Pons (tissue), 1 donor: Measurements from ENCODE around the gene WDR49.

Experiments used
- DNase-seq: peaks from one replicate; pipeline ENCODE4 v3.0.0-alpha.2; 2016; ENCODE audit warnings: low spot score

WDR49 gene

DNA sequence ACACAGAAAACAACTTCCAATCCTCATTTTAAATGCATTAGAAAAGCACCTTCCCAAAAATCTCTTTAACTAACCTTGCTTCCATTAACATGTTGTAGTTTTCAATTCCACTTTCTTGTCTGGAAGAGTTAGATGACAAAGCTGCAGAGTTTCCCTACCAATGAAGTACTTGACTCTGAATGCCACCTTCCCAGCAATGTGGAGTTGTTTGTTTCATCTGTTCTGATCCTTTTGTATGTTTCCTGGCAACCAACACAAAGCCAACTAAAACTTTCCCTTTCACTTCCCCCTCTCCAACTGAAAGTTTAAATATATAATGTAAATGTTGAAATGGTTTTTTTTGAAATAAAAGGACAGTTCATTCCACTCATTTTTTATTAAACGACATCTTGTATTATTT is at the start of gene WDR49:
Gene WDR49, minus strand, starts transcription at position 183 of the 400 bp plus-strand sequence. CDS start 517 bp downstream, outside the sequence.
- DNase-seq = peak; percentile 30

DNA sequence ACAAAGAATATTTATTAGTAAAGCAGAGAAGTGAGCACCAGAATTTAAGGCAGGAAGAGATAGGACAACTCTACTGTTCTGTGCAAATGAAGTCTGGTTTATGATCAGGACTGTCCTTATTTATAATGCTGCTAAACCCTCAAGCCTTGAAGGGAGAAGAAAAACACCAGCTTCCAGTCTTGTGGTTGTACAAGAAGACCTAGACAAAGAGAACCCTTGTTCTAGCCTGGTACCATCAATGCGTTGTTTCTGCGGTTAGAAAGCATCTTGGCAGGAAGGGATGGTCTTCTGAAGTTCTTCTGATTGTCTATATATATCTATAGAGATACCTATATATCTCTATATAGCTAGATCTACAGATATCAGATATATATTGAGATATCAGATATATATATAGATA is 47.2 kb upstream of the WDR49 start:
- no peak for DNase-seq

DNA sequence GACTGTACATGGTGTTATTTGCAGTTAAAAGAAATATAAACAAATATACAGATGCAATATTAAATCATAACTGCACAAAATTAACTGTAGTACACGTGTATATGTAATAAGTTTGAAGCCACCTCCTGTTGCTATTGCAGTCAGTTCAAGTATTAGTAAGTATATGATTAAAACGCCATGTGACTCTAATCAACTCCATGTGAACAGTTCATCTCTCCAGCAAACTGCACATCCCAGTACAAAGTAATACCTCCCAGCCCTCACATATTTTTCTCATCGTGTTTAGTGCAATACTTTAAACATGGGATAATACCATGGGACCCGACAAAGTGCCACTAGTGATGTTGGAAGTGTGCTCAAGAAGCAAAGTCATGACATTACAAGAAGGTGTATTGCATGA is 46.3 kb upstream of the WDR49 start:
- no peak for DNase-seq

DNA sequence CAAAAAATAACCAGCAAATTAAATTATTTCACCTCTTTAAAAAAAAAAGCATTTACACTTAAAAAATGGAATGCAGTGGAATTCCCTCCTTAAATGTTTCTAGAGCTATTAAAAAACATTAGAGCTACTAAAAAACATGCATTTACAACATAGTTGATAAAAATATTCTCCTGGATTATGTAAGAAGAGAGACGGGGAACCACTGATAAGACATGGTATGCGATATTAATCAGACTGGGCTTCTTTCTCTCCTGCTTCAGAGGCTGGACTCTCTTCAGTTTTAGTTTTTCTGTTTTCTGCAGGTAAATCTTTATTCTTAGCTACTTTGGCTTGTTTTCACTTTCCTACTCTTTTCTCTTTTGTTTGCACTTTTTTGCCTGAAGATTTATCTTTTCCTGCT is 40.4 kb upstream of the WDR49 start:
- no peak for DNase-seq

DNA sequence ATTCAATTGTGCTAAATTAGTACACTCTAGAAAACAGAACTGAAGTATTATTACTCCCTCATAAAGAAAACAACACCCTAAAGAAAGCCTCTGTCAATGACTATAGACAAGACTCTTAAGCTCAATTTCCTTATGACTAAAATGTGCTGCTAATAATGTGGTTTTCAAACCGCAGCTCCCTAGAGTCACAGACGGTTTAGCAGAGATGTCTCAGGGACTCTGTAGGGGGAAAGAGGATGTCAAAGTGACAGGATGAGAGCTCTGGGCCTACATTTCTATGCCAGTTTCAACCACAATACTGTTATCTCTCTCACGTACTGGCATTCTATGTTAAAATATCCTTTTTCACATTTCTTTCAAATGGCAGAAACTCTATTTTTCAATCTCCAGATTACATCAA is 37.6 kb upstream of the WDR49 start:
- DNase-seq = no peak

DNA sequence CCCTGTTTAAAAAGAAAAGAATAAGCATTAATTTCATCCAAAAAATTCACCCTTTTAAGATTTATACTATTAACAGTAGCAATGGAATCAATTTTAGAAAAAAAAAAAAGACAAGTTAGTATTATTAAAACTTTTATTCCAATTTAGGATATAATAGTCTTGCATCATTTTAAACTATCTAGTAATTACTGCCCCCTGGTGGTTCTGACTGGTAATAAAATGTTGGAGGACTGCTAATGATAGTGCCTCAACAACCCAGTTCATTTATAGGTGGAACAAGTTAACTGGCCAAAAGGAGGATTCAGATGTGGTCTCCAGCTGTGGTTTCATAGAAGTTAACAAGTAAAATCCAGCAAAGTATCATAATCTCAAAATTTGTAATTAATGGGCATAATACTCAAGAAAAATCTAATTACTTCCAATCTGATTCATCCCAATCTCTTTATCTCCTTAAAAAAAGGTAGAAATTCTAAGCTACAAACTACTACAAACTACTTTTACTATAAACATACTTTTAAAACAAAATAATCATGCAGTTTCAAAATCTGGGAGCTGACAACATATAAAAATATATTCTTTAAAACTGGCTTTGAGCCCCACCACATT is 30.7 kb upstream of the WDR49 start:
- peak; percentile 90 for DNase-seq

DNA sequence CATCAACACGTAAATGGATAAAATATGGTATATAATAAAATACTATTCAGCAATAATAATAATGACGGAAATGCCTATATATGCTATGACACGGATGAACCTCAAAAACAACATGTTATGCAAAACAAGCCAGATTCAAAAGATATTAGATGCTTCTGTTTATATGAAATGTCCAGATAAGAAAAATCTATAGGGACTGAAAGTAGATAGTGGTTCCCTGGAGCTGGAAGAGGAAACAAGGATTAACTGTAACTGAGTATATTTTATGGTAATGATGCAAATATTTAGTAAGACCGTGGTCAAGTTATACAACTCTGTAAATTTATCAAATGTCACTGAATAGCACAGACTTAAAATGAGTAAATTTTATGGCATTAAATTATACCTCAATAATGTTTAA is 25.8 kb upstream of the WDR49 start:
- no peak for DNase-seq

DNA sequence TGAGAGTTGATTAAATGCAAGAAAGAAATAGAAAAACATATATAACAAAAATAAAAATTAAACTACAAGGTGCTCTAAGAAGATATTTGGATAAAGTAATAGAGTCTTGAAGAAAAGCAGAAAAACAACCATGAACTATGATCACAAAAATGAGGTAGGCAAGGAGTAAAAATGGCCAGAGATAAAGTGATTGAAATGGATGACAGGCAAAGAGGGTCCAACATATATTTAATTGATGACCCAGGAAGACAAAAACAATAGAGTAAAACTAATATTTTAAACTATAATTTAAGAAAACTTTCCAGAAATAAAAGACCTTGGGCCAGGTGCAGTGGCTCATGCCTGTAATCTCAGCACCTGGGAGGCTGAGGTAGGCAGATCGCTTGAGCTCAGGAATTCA is 22.1 kb upstream of the WDR49 start:
- no peak for DNase-seq

DNA sequence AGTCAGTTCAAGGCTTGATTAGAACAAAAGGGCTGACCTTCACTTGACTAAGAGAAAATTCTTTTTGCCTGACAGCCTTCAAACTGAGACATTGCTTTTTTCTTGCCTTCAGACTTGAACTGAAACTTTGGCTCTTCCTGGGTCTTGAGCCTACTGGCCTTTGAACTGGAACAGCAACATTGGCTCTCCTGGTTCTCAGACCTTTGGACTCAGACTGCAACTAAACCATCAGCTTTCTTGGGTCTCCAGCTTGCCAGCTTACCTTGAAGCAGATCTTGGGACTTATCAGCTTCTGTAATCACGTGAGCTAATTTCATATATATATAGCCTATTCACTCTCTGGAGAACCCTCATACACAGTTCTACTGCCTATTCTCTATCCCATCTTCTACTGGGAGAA is 19.5 kb upstream of the WDR49 start:
- no peak for DNase-seq

DNA sequence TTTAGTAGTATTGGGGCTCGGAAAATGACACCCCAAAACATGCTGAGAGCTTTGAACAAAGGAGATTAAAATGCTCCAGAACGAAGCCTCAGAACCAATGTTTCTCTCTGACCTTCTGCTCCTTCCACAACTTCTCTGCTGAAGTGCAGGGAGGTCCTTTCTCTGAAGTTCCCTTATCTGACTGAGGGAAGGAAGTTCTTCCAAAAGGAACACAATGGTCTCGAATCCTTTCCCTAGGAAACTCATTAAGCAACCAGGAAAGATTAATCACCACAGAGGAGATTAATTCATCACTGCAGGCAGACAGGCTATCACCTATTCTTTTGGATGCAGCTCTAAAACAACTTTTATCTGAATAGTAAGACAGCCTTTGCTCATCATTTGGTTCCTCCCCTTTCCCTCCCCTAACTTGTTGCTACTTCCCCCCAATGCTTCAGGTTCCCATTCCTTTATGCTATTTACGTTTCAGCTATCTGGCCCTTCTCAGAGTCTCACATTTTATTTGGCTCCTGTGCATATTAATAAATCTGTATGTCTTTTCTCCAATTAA is 18.2 kb upstream of the WDR49 start:
- no peak for DNase-seq

DNA sequence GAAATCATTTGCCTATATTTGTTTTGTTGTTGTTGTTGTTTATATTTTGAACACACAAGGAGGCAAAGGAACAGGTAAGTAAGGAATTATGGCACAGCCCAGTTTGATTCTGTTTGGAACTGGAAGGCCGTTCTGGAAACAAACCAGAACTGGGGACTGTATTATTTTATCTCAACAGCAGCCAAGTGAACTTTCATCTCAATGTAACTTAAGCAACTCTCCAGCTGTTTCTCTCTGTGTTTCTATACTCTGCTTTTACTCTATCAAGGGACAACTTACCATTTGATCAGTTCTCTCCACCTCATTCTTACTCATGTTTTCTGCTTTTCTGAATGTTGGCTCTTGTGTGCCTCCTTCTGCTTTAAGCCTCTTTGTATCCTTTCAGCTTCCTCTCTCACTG is 16.0 kb upstream of the WDR49 start:
- DNase-seq = no peak

DNA sequence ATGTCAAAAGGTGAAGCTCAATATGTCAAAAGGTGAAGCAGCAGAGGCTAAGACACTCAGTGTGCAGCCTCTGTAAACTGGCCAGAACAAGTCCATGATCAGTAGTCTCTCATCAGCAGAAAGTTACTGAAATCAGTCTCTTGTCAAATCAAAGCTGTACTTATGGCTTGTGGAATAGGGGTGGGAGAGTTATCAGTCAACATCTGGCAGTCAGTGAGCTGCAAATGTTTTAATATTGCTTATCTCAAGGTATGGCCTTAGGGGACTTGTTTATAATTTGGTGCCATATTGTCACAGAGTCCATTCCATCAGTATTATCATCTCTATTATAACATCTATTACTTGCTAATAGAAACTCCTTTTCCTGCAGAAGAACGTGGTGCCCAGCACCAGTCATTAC is 14.9 kb upstream of the WDR49 start:
- DNase-seq = no peak

DNA sequence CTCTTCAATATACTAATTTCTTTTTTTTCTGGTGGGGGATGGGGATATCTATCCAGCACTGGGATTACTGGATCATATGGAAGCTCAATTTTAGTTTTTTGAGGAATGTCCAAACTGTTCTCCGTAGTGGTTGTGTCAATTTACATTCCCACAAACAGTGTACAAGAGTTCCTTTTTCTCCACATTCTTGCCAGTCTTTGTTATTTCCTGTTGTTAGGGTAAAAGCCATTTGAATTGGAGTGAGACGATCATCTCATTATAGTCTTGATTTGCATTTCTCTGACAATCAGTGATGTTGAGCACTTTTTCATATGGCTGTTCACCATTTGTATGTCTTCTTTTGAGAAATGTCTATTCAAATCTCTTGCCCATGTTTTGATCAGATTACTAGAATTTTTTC is 12.8 kb upstream of the WDR49 start:
- DNase-seq = no peak

DNA sequence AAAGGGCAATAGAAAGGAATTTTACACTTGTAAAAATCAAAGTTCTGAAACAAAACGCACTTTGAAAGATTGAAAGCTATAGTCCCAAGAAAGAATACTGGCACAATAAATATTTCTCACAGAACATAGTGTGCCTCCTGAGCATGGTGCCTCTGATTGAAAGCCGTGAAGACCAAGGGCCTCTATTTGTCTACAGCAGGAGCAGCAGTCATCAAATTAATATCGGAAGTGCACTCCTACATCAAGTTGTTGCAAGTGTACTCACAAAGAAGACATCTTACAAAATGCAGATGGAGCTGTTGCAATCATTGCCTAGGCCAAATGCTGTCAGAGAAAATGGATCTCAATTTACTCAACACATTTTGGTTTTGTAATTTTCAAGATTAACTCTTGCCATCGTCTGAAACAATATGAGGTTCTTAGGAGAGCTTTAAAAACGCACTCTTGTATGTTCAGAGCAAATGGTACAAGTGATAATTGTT is 9.2 kb upstream of the WDR49 start:
- DNase-seq = no peak

DNA sequence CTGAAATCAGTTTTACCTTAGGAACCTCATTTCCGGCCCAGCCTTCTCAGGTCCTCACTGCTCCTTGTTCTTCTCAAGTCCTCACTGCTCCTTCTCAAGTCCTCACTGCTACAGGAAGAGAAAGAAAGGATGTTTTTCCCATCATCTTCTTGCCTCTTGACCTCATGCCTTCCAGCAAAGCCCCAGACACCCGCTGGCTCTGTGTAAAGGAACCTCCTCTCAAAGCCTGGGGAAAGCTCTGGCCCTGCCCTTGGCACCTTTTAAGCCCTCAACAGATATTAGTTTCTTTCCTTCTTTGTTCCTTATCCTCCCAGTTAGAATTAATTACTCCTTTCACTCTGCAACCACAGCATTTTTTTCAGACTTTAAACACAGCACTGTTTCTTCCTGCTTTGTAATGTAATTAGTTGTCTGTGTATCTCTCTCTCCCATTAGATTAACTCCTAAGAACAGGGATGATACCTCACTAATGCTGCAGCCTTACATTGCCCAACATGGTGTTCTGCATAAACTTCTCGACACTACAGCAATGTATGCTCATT is 4.0 kb upstream of the WDR49 start:
- no peak for DNase-seq

DNA sequence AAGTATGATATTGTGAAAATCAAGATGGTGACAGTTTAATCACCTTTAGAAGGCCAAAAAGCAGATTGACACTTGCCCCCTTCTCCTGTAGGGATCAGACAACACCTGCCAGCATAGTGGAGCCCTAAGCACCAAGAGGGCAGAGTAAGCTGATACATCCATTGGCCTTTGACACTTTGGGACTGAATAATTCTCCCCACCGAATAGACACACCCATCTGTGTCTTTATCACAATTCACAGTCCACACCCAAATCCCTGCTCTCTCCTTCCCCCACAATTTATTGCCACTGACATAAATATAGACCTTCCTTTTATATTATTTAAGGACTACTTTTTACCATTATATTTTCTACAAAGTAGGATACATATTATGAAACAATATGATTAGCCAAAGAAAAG is 3.1 kb upstream of the WDR49 start:
- no peak for DNase-seq

DNA sequence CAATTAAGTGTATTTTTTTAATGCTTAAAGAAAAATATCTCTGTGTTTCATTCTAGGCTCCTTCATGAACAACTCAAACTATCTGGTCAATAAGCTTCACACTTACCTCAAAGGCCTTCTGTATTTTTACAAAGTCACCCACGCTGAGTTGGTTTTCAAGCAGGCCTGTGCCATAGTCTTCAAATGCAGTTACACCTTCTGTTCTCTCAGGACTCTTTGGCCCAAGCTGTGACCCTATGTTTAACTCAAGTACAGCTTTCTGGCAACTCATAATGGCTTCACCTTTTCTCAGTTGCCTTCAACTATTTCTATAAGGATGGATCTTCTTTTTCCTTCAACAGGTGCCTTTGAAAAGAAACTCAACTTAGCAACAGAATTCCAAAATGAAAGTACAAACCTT is 587 bp downstream of the WDR49 start:
- DNase-seq = no peak

DNA sequence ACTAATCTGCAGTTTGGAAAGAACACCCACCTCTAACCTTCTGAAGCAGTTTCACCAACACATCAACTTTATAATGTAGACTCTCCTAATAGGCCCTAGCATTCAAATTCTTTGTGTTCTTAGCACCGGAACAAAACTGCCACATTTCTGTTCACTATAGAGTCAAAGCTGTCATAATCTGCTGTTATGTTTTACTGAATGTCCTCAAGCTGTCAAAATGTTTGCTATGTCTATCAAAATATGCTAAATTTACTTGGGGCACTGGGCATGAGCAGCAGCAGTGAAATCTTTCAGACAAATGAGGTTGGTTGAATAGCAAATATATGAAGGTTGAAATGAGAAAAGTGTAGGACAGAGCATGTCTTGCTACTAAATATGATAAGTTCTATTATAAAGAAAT is 1.9 kb downstream of the WDR49 start:
- DNase-seq = no peak

DNA sequence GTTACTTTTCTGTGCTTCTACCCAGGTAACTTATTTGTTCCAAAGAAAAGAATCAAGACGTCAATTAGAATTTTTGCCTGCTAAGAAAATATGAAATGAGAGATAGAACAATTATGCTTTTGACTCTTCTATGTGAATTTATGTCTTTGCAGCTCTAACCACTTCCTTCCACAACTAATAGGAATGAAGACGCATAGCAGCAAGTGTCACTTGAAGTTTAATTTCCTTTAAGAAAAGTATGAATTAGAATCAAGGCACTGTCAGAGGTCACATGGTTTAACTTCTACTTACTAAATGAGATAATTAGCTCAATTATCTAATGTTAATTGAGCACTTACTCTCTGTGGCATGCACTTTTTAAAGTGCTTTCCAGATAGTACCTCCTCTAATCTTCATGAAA is 3.3 kb downstream of the WDR49 start:
- DNase-seq = no peak

DNA sequence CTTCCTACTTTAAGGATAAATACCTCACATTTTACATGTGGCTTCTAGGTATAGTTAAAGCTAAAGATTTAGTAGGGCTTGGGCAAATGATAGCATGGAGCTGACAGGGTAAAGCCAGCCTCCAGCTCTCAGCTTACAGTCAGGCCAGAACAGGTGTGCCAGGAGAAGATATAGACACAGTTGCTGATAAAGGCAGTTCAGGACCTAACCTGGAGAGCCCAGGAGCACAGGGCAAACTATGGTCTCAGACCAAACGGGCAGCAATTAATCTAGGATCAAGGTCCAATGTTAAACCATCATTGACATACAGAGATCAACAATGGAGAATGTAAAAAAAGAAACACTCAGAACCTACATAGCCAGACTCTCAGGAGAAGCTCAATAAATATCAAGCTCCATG is 4.0 kb downstream of the WDR49 start:
- DNase-seq = no peak

DNA sequence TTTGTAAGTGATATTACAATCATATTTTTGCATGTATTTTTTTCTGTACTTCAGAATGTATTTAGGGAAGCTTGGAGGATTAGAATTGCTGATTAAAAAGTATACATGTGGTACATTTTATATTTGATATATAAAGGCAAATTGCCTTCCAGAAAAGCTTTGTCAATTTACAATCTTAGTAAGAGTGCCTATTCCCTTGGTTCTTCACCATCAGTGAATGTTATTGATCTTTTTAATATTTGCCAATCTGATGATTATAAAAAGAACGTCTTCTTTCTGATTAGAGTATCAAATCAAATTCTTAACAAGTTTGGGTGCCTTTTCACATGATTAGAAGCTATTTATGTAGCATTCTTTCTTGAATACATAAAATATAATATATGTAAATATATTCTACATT is 9.1 kb downstream of the WDR49 start:
- no peak for DNase-seq

DNA sequence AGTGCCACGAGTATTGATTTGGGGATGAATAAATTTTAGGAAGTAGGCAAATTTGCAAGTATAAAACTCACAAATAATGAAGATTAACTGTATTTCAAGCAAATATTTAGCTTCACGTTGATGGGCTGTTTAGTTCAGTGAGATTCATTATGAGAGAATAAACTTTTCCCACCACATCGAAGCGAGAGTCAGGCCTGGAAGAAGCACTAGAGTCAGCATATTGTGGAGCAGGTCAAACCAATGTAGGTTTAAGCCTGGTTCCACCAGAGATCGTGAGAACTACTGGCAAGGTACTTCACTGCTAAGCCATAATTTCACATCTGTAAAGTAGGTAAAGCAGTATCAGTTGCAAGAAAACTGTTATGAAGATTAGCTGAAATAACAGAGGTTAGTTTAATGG is 22.3 kb downstream of the WDR49 start:
- DNase-seq = no peak

DNA sequence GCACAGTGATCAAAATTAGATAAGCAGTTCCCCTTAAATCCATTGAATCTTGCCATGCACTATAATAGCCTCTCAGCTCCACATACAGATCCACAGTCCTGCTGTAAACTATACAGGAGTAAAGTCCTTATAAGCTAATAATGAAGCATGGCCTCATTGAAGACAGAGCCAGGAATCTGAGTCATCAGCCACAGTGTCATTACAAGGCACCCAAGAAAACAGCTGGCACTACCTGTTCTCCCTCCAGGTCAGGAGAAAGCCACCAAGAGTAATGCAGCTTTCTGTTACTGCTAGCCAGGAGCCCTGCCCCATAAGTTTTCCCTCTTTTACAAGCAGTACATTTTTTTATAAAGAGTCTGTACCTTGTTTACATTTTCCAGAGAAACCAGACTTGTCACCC is 27.3 kb downstream of the WDR49 start:
- DNase-seq = no peak

DNA sequence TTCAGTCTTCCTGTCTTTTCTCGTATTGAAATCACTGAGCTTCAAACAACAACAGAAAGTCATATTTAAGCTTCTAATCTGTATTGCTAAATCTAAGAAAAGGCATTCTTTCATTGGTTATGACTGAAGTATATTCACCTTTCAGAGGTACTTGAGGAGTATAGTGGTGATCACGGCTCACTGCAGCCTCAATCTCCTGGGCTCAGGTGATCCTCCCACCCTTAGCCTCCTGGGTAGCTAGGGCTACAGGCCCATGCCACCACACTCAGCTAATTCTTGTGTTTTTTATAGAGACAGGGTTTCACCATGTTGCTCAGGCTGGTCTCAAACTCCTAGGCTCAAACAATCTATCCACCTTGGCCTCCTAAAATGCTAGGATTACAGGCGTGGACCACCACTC is 38.7 kb downstream of the WDR49 start:
- no peak for DNase-seq
